GM23338 (cell line): ENCODE measurements around the gene NCAPD3. TPM values are rescaled to one million over a fixed set of nuclear protein-coding genes. Genes with fewer than 3 reads are reported as not detected.

Experiments used
- ATAC-seq: fragments of 200-7000 bp; cut with Tn5 transposase; 3 replicates; pipeline ENCODE4 v1.9.1; 2020
- DNase-seq: peaks from one replicate; pipeline ENCODE4 v3.0.0-alpha.2; 2015; ENCODE audit warnings: low spot score
- H2AFZ ChIP-seq: fragments of 200-600 bp; sonication (generic); 2 replicates; pipeline ENCODE4 v1.8.0; 2016; ENCODE audit warnings: antibody characterized with exemption, mild to moderate bottlenecking, moderate library complexity
- H3F3A ChIP-seq: fragments of 200-600 bp; sonication (generic); replicated peaks from 2 replicates; pipeline ENCODE4 v1.8.0; 2017; ENCODE audit warnings: antibody characterized with exemption, mixed run types, low read depth
- H3K27ac ChIP-seq: fragments of 200-600 bp; sonication (generic); 2 replicates; pipeline ENCODE4 v1.6.1; 2016; ENCODE audit warnings: low read depth
- H3K27me3 ChIP-seq: fragments of 200-600 bp; sonication (generic); 2 replicates; pipeline ENCODE4 v1.8.0; 2016; ENCODE audit warnings: mild to moderate bottlenecking, mixed run types, moderate library complexity; ENCODE audit not compliant: insufficient read depth
- H3K36me3 ChIP-seq: fragments of 200-600 bp; sonication (generic); 2 replicates; pipeline ENCODE4 v1.8.0; 2016; ENCODE audit warnings: mild to moderate bottlenecking; ENCODE audit not compliant: insufficient read depth
- H3K4me1 ChIP-seq: fragments of 200-600 bp; sonication (generic); 2 replicates; pipeline ENCODE4 v1.8.0; 2016; ENCODE audit warnings: mild to moderate bottlenecking, moderate library complexity; ENCODE audit not compliant: insufficient read depth
- H3K4me2 ChIP-seq: fragments of 200-600 bp; sonication (generic); 2 replicates; pipeline ENCODE4 v1.7.1; 2017; ENCODE audit warnings: mixed run types
- H3K4me3 ChIP-seq: fragments of 200-600 bp; sonication (generic); 2 replicates; pipeline ENCODE4 v1.6.1; 2016; ENCODE audit warnings: mixed run types
- H3K79me2 ChIP-seq: fragments of 200-600 bp; sonication (generic); replicated peaks from 2 replicates; pipeline ENCODE4 v1.8.0; 2017; ENCODE audit warnings: mild to moderate bottlenecking; ENCODE audit not compliant: insufficient read depth
- H3K9me2 ChIP-seq: fragments of 200-600 bp; sonication (generic); 2 replicates; pipeline ENCODE4 v1.8.0; 2017; ENCODE audit not compliant: insufficient read depth
- H4K20me1 ChIP-seq: fragments of 200-600 bp; sonication (generic); replicated peaks from 2 replicates; pipeline ENCODE4 v1.8.0; 2017; ENCODE audit warnings: mild to moderate bottlenecking; ENCODE audit not compliant: insufficient read depth
- H3K27ac Mint-ChIP-seq: 2 replicates; pipeline ENCODE4 v1.8.0; 2020; ENCODE audit warnings: inconsistent platforms, mild to moderate bottlenecking, moderate library complexity, mixed read lengths
- H3K27me3 Mint-ChIP-seq: 3 replicates; pipeline ENCODE4 v1.8.0; 2022; ENCODE audit warnings: low read depth, mild to moderate bottlenecking, moderate library complexity, mixed read lengths, inconsistent platforms; ENCODE audit not compliant: insufficient read depth, poor library complexity
- H3K36me3 Mint-ChIP-seq: 3 replicates; pipeline ENCODE4 v1.8.0; 2021; ENCODE audit warnings: low read depth, mild to moderate bottlenecking, inconsistent platforms, moderate library complexity, mixed read lengths
- H3K4me1 Mint-ChIP-seq: 3 replicates; pipeline ENCODE4 v1.8.0; 2020; ENCODE audit warnings: mild to moderate bottlenecking, inconsistent platforms, mixed read lengths
- H3K4me3 Mint-ChIP-seq: 3 replicates; pipeline ENCODE4 v1.8.0; 2021; ENCODE audit warnings: moderate library complexity, mild to moderate bottlenecking, inconsistent platforms, mixed read lengths
- H3K9me3 Mint-ChIP-seq: 3 replicates; pipeline ENCODE4 v1.8.0; 2020; ENCODE audit warnings: moderate library complexity, mild to moderate bottlenecking, inconsistent platforms, mixed read lengths
- CREB1 ChIP-seq: fragments of 250-450 bp; sonication (Bioruptor Pico); IDR thresholded peaks from 2 replicates; pipeline ENCODE4 v1.5.0; 2020; ENCODE audit warnings: low read depth, mild to moderate bottlenecking, moderate library complexity
- ETS1 ChIP-seq: IDR thresholded peaks from 2 replicates; pipeline ENCODE4 v1.6.1; 2016; ENCODE audit warnings: antibody characterized with exemption
- EZH2 ChIP-seq: fragments of 200-600 bp; sonication (generic); IDR thresholded peaks from one replicate; pipeline ENCODE4 v1.8.0; 2017; ENCODE audit warnings: antibody characterized with exemption, mild to moderate bottlenecking, low read depth; ENCODE audit not compliant: unreplicated experiment
- EZH2phosphoT487 ChIP-seq: fragments of 200-600 bp; sonication (generic); IDR thresholded peaks from one replicate; pipeline ENCODE4 v1.8.1; 2018; ENCODE audit warnings: antibody characterized with exemption; ENCODE audit not compliant: unreplicated experiment
- JUNB ChIP-seq: IDR thresholded peaks from one replicate; pipeline ENCODE4 v1.6.1; 2016; ENCODE audit warnings: antibody characterized with exemption; ENCODE audit not compliant: unreplicated experiment
- NANOG ChIP-seq: IDR thresholded peaks from 2 replicates; pipeline ENCODE4 v1.6.1; 2016; ENCODE audit warnings: antibody characterized with exemption, borderline replicate concordance
- POLR2AphosphoS5 ChIP-seq: IDR thresholded peaks from 2 replicates; pipeline ENCODE4 v1.6.1; 2016; ENCODE audit warnings: antibody characterized with exemption, low read depth
- REST ChIP-seq: IDR thresholded peaks from one replicate; pipeline ENCODE4 v1.6.1; 2018; ENCODE audit warnings: antibody characterized with exemption; ENCODE audit not compliant: unreplicated experiment
- STAT1 ChIP-seq: IDR thresholded peaks from one replicate; pipeline ENCODE4 v1.6.1; 2016; ENCODE audit warnings: antibody characterized with exemption; ENCODE audit not compliant: unreplicated experiment
- ZNF114 ChIP-seq: fragments of 250-450 bp; sonication (Bioruptor Pico); IDR thresholded peaks from 2 replicates; pipeline ENCODE4 v1.5.0; 2020; ENCODE audit warnings: mild to moderate bottlenecking, moderate library complexity
- ZNF331 ChIP-seq: fragments of 250-450 bp; sonication (Bioruptor Pico); IDR thresholded peaks from 2 replicates; pipeline ENCODE4 v1.5.0; 2020; ENCODE audit warnings: low read depth, mild to moderate bottlenecking, moderate library complexity
- polyA plus RNA-seq: library from polyadenylated mRNA; unstranded; fragments of >200 nt; fragmentation: Nextera tagmentation; extraction: Ambion mirVana; gene quantifications from 2 replicates; pipeline ENCODE4 v1.2.1, GENCODE V29; 2016
- total RNA-seq: library from RNA; depleted of rRNA; stranded (reverse); fragments of >200 nt; shearing (Covaris generic); gene quantifications from 2 replicates; pipeline ENCODE4 v1.2.3, GENCODE V29; 2014
- TF ChIP-seq, protein P1 (sequence below), 2 experiments: fragments of 200-600 bp in 1 of 2; sonication (generic) in 1 of 2; conservative IDR thresholded peaks; 2 replicates each; pipeline versions ENCODE4 v1.5.1 to v1.6.1; 2016 to 2017; ENCODE audit warnings: antibody characterized with exemption in 2 of 2, low read depth in 2 of 2, mild to moderate bottlenecking in 2 of 2, moderate library complexity in 1 of 2
- TF ChIP-seq, protein P2 (sequence below): fragments of 250-450 bp; sonication (Bioruptor Pico); IDR thresholded peaks from 2 replicates; pipeline ENCODE4 v1.5.0; 2020; ENCODE audit warnings: mild to moderate bottlenecking, moderate library complexity

NCAPD3 gene
- total and polyA plus RNA-seq, 2 experiments from 2014 or later: 37.1 to 49.8 TPM

- DNase-seq (no peak), ATAC-seq (no peak)
- Histone ChIP-seq H3K79me2 (peaks cover 40% of the 10 kb centered on the region), H3K36me3 (no peaks in the 10 kb centered on the region), H3K4me3 (no peak overlapping the region), H3K4me1 (peaks cover 6% of the 10 kb centered on the region; the same call in 1 of the 2 replicates), H3K27me3 (peaks cover 13% of the 10 kb centered on the region; the same call in 1 of the 2 replicates), H4K20me1 (peaks cover 13% of the 10 kb centered on the region), H3K27ac (no peak overlapping the region), H3K9me2 (no peaks in the 10 kb centered on the region), H3F3A (0 out of 2 replicates have a peak, but pooled peaks cover 2% of the 10 kb centered on the region), H2AFZ (no peak overlapping the region), H3K4me2 (no peak overlapping the region)
- Mint-ChIP-seq H3K9me3 (no peaks in the 10 kb centered on the region), H3K27me3 (peaks cover 16% of the 10 kb centered on the region), H3K36me3 (no peaks in the 10 kb centered on the region), H3K4me3 (no peak overlapping the region), H3K27ac (no peak overlapping the region), H3K4me1 (peaks cover 15% of the 10 kb centered on the region)
- TF ChIP-seq, protein P1, sequence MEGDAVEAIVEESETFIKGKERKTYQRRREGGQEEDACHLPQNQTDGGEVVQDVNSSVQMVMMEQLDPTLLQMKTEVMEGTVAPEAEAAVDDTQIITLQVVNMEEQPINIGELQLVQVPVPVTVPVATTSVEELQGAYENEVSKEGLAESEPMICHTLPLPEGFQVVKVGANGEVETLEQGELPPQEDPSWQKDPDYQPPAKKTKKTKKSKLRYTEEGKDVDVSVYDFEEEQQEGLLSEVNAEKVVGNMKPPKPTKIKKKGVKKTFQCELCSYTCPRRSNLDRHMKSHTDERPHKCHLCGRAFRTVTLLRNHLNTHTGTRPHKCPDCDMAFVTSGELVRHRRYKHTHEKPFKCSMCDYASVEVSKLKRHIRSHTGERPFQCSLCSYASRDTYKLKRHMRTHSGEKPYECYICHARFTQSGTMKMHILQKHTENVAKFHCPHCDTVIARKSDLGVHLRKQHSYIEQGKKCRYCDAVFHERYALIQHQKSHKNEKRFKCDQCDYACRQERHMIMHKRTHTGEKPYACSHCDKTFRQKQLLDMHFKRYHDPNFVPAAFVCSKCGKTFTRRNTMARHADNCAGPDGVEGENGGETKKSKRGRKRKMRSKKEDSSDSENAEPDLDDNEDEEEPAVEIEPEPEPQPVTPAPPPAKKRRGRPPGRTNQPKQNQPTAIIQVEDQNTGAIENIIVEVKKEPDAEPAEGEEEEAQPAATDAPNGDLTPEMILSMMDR (conservative IDR thresholded peaks at IDR 0.05; ENCODE audit: low read depth in 2 of 2): no peak
- TF ChIP-seq, protein P2, sequence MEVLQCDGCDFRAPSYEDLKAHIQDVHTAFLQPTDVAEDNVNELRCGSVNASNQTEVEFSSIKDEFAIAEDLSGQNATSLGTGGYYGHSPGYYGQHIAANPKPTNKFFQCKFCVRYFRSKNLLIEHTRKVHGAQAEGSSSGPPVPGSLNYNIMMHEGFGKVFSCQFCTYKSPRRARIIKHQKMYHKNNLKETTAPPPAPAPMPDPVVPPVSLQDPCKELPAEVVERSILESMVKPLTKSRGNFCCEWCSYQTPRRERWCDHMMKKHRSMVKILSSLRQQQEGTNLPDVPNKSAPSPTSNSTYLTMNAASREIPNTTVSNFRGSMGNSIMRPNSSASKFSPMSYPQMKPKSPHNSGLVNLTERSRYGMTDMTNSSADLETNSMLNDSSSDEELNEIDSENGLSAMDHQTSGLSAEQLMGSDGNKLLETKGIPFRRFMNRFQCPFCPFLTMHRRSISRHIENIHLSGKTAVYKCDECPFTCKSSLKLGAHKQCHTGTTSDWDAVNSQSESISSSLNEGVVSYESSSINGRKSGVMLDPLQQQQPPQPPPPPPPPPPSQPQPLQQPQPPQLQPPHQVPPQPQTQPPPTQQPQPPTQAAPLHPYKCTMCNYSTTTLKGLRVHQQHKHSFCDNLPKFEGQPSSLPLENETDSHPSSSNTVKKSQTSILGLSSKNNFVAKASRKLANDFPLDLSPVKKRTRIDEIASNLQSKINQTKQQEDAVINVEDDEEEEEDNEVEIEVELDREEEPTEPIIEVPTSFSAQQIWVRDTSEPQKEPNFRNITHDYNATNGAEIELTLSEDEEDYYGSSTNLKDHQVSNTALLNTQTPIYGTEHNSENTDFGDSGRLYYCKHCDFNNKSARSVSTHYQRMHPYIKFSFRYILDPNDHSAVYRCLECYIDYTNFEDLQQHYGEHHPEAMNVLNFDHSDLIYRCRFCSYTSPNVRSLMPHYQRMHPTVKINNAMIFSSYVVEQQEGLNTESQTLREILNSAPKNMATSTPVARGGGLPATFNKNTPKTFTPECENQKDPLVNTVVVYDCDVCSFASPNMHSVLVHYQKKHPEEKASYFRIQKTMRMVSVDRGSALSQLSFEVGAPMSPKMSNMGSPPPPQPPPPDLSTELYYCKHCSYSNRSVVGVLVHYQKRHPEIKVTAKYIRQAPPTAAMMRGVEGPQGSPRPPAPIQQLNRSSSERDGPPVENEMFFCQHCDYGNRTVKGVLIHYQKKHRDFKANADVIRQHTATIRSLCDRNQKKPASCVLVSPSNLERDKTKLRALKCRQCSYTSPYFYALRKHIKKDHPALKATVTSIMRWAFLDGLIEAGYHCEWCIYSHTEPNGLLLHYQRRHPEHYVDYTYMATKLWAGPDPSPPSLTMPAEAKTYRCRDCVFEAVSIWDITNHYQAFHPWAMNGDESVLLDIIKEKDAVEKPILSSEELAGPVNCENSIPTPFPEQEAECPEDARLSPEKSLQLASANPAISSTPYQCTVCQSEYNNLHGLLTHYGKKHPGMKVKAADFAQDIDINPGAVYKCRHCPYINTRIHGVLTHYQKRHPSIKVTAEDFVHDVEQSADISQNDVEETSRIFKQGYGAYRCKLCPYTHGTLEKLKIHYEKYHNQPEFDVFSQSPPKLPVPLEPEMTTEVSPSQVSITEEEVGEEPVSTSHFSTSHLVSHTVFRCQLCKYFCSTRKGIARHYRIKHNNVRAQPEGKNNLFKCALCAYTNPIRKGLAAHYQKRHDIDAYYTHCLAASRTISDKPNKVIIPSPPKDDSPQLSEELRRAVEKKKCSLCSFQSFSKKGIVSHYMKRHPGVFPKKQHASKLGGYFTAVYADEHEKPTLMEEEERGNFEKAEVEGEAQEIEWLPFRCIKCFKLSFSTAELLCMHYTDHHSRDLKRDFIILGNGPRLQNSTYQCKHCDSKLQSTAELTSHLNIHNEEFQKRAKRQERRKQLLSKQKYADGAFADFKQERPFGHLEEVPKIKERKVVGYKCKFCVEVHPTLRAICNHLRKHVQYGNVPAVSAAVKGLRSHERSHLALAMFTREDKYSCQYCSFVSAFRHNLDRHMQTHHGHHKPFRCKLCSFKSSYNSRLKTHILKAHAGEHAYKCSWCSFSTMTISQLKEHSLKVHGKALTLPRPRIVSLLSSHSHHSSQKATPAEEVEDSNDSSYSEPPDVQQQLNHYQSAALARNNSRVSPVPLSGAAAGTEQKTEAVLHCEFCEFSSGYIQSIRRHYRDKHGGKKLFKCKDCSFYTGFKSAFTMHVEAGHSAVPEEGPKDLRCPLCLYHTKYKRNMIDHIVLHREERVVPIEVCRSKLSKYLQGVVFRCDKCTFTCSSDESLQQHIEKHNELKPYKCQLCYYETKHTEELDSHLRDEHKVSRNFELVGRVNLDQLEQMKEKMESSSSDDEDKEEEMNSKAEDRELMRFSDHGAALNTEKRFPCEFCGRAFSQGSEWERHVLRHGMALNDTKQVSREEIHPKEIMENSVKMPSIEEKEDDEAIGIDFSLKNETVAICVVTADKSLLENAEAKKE (CRISPR knock-in tag): no peak
- TF ChIP-seq ZNF114 (CRISPR knock-in tag) (no peak), STAT1 (no peak), JUNB (no peak), NANOG (no peak), CREB1 (CRISPR knock-in tag) (no peak), ETS1 (no peak), POLR2AphosphoS5 (no peak), EZH2 (no peak), ZNF331 (no peak), EZH2phosphoT487 (no peak), REST (no peak)
Observed at GRCh38 chr11:134228625-134229024, 4.9 kb upstream of the NCAPD3 start.
